ENCODE results near the gene TRPC3. TPM values are rescaled to one million over a fixed set of nuclear protein-coding genes. Genes with fewer than 3 reads are reported as not detected.

TRPC3 gene
- total RNA-seq, 1 experiment from 2014 or later: 0.25 TPM

- TF ChIP-seq REST (IDR thresholded peaks at IDR 0.05; ENCODE audit: low read depth): no peak
- TF ChIP-seq EGR1 (IDR thresholded peaks at IDR 0.05; ENCODE audit: low read depth): no peak
- no peak for TF ChIP-seq FOSL1 (IDR thresholded peaks at IDR 0.05; ENCODE audit: low read depth)
- TF ChIP-seq ZFX (IDR thresholded peaks at IDR 0.05): no peak
- no peak for TF ChIP-seq POLR2AphosphoS5 (IDR thresholded peaks at IDR 0.05; ENCODE audit: low read depth, low read length)
- no peak for TF ChIP-seq ATF3 (IDR thresholded peaks at IDR 0.05)
- TF ChIP-seq EZH2 (IDR thresholded peaks at IDR 0.05): no peak
- TF ChIP-seq ZBTB33 (IDR thresholded peaks at IDR 0.05; ENCODE audit: extremely low read depth, insufficient replicate concordance, low read length): no peak
- TF ChIP-seq SRF (IDR thresholded peaks at IDR 0.05; ENCODE audit: low read depth): no peak
- TF ChIP-seq SIN3A (IDR thresholded peaks at IDR 0.05; ENCODE audit: low read depth): no peak
Measured at GRCh38 chr4:121995790-121996537, 44.1 kb upstream of the TRPC3 start (continued).

Measured in HCT116 (cell line).